SK-N-SH treated with all-trans-retinoic acid at 6 μM for 48 hours (cell line): Measurements from ENCODE around the gene GRID2IP.

ENCODE experiments used
- CSDC2 ChIP-seq: fragments of 250-450 bp; sonication (Bioruptor Pico); IDR thresholded peaks from 2 replicates; pipeline ENCODE4 v1.5.0; 2020; ENCODE audit warnings: mild to moderate bottlenecking, moderate library complexity
- CSRNP3 ChIP-seq: fragments of 250-450 bp; sonication (Bioruptor Pico); IDR thresholded peaks from 2 replicates; pipeline ENCODE4 v1.5.1; 2021; ENCODE audit warnings: mild to moderate bottlenecking, moderate library complexity
- ESRRG ChIP-seq: fragments of 250-450 bp; sonication (Bioruptor Pico); IDR thresholded peaks from 2 replicates; pipeline ENCODE4 v1.6.1; 2021; ENCODE audit warnings: mild to moderate bottlenecking
- PATZ1 ChIP-seq: fragments of 250-450 bp; sonication (Bioruptor Pico); IDR thresholded peaks from 2 replicates; pipeline ENCODE4 v1.8.0; 2020; ENCODE audit warnings: mild to moderate bottlenecking, moderate library complexity, borderline replicate concordance

- TF ChIP-seq PATZ1 (no peak), CSRNP3 (CRISPR knock-in tag) (no peak), ESRRG (CRISPR knock-in tag) (no peak), CSDC2 (CRISPR knock-in tag) (no peak)
Measured at GRCh38 chr7:6477318-6477660, 74.0 kb downstream of the GRID2IP start.
